Measurements from ENCODE around the gene ST6GALNAC5.

The ST6GALNAC5 gene

DNA sequence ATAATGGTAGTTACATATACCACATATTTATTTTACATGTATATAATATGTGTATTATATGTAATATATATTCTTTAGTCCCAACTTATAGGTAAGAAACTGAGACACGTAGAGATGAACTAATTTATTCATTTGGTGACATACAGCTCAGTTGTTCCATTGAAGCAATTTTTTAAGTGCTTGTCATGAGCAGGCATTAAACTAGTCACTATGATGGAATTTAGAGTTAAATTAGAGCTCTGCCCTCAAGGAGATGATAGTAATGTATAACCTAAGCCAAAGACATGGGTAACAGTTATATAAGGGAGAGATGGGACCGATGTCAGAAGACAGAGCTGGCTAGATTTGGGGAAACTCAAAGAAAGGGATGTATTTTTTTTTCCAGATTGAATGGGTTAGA, 83.0 kb downstream of the ST6GALNAC5 start:
- TF ChIP-seq, protein P1, sequence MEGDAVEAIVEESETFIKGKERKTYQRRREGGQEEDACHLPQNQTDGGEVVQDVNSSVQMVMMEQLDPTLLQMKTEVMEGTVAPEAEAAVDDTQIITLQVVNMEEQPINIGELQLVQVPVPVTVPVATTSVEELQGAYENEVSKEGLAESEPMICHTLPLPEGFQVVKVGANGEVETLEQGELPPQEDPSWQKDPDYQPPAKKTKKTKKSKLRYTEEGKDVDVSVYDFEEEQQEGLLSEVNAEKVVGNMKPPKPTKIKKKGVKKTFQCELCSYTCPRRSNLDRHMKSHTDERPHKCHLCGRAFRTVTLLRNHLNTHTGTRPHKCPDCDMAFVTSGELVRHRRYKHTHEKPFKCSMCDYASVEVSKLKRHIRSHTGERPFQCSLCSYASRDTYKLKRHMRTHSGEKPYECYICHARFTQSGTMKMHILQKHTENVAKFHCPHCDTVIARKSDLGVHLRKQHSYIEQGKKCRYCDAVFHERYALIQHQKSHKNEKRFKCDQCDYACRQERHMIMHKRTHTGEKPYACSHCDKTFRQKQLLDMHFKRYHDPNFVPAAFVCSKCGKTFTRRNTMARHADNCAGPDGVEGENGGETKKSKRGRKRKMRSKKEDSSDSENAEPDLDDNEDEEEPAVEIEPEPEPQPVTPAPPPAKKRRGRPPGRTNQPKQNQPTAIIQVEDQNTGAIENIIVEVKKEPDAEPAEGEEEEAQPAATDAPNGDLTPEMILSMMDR (IDR thresholded peaks at IDR 0.05; ENCODE audit: control insufficient read depth, insufficient read depth, low read depth, low read length, missing control alignments) = no peak
- no peak for DNase-seq (ENCODE audit: low read depth)
- no peak overlapping the region for H3K4me3 ChIP-seq (ENCODE audit: control insufficient read depth, low read depth, low read length)

DNA sequence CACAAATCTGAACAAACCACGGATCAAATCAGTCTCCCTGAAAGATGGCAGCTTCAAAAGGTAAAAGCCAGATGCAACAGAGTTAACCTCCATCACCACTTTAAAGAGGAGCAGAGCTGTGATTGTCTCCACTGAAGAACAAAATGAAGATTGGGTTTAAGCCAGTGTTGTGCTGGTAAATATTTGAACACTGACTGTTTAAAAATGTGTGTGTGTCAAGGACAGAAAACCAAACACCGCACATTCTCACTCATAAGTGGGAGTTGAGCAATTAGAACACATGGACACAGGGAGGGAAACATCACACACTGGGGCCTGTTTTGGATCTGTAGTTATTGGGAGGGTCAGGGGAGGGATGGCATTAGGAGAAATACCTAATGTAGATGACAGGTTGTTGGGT, 83.9 kb downstream of the ST6GALNAC5 start:
- no peak for DNase-seq (ENCODE audit: low read depth)
- no peak overlapping the region for H3K4me3 ChIP-seq (ENCODE audit: control insufficient read depth, low read depth, low read length)
- TF ChIP-seq, protein P1 (IDR thresholded peaks at IDR 0.05; ENCODE audit: control insufficient read depth, insufficient read depth, low read depth, low read length, missing control alignments) = no peak

DNA sequence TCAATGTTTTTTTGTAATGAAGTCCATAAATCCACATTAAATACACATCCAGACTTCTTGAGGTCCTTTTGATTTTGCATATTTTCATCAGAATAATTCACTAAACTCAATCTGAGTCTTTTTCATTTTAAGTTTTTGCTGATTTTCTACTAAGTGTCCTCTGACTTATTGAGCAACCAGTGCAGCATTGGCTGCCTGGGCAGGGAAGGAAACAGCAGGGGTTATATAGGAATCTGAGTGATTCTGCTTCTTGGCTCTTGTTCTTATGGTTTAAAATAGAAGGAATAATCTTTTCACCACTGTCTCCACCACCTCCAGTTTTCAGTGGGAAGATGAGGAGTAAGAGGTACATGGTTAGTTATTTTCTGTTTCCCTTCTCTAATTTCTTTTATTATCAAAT, 88.4 kb downstream of the ST6GALNAC5 start:
- DNase-seq (ENCODE audit: low read depth) = no peak
- TF ChIP-seq, protein P1 (IDR thresholded peaks at IDR 0.05; ENCODE audit: control insufficient read depth, insufficient read depth, low read depth, low read length, missing control alignments) = no peak

DNA sequence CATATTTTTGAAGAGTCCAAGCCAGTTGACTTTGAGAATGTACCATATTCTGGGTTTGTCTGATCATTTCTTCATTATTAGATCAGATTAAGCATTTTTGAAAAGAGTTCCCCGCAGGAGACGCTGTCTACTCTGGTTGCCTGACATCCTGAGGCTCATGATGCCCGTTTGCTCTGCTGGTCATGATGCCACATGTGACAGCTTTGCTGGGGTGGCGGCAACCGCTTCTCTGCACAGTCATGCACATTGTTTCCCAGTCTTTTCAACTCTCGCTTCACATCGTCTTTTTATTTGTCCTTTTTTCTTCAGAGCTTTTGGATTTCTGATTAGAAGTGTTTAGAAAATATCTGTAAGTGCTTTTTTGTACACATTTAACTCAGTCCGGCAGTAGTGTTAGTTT, 90.7 kb downstream of the ST6GALNAC5 start:
- no peak overlapping the region for H3K4me3 ChIP-seq (ENCODE audit: control insufficient read depth, low read depth, low read length)
- DNase-seq (ENCODE audit: low read depth) = no peak
- TF ChIP-seq, protein P1 (IDR thresholded peaks at IDR 0.05; ENCODE audit: control insufficient read depth, insufficient read depth, low read depth, low read length, missing control alignments) = no peak

More for the DNA sequence above, 88.4 kb downstream of the ST6GALNAC5 start:
- H3K4me3 ChIP-seq (ENCODE audit: control insufficient read depth, low read depth, low read length) = no peak overlapping the region

DNA sequence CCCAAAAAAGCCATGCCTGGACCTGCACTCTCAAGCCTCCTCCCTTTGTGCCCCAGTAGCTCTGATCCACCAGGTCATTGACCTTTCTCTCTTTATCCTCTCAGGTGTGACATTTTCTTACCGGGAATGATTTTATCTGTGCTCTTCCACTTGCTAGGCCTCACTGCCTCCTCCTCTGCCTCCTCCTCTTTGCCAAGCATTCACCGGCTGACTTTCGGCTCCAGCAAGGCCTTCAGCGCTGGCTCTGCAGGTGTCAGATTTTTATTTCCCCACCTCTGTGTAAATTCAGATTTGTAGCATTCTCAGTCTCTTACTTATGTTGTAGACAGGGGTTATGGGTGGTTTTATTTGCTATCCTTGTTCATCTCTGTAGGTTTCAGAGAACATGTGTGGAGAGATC, 91.5 kb downstream of the ST6GALNAC5 start:
- no peak overlapping the region for H3K4me3 ChIP-seq (ENCODE audit: control insufficient read depth, low read depth, low read length)
- TF ChIP-seq, protein P1 (IDR thresholded peaks at IDR 0.05; ENCODE audit: control insufficient read depth, insufficient read depth, low read depth, low read length, missing control alignments) = no peak
- DNase-seq (ENCODE audit: low read depth) = no peak

DNA sequence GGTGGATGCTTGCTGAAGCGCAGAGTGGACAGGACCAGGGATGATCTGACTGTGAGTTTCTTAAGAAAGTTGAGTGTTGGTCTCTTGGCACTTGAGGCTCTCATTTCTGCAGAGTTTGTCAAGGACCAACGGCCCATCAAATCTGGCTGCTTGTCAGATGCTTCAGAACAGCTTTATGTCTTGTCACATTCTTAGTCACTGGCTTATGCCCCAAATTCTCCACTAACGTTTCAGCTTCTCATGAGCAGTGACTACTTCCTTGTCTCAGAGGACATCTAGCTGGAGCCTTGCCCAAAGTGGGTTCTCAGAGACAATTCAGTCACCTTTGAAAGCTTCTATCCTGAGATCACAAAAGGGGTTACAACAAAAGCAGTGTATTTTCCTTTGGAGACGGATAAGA, 92.3 kb downstream of the ST6GALNAC5 start:
- DNase-seq (ENCODE audit: low read depth) = no peak
- TF ChIP-seq, protein P1 (IDR thresholded peaks at IDR 0.05; ENCODE audit: control insufficient read depth, insufficient read depth, low read depth, low read length, missing control alignments) = no peak

More for the DNA sequence above, 92.3 kb downstream of the ST6GALNAC5 start:
- no peak overlapping the region for H3K4me3 ChIP-seq (ENCODE audit: control insufficient read depth, low read depth, low read length)
